GM13977 (cell line): ENCODE results near the gene TAS2R16.

Experiments used
- DNase-seq: peaks from one replicate; pipeline ENCODE4 v3.0.0; 2012; ENCODE audit warnings: low spot score
- in situ Hi-C: fragments of 300-500 bp; cut with MboI; formaldehyde crosslinking; loops from one replicate; pipeline ENCODE4 v1.12.0; 2022; ENCODE audit warnings: low sequenced_read_pairs, low pct_unique_long_range_greater_than_20kb, mixed read lengths, inconsistent platforms; ENCODE audit not compliant: unreplicated experiment
- TF ChIP-seq, protein P1 (sequence below): IDR thresholded peaks from 2 replicates; pipeline ENCODE4 v1.5.1; 2012; ENCODE audit warnings: mild to moderate bottlenecking, control low read depth; ENCODE audit not compliant: insufficient read depth; ENCODE audit errors: extremely low read depth, missing control alignments

Gene TAS2R16

DNA sequence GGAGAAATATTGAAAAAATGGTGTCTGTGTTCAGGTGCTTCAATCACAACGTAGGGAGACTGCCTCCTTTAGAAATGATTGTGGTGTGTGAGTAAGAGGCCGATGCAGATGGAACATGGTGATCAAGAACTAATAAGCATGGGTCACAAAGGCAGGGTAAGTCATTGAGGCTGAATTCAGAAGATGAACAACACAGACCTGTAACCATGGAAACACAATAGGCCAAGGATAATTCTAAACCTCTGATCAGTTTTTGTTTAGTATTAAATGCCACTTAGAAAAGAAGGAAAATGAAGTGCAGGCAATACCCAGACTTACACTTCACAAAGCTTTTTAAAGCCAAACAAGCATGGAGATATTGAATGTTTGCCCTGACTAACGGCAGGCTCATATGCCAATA, 32.8 kb upstream of the TAS2R16 start:
- in situ Hi-C loops, result no loop called here
- TF ChIP-seq, protein P1, sequence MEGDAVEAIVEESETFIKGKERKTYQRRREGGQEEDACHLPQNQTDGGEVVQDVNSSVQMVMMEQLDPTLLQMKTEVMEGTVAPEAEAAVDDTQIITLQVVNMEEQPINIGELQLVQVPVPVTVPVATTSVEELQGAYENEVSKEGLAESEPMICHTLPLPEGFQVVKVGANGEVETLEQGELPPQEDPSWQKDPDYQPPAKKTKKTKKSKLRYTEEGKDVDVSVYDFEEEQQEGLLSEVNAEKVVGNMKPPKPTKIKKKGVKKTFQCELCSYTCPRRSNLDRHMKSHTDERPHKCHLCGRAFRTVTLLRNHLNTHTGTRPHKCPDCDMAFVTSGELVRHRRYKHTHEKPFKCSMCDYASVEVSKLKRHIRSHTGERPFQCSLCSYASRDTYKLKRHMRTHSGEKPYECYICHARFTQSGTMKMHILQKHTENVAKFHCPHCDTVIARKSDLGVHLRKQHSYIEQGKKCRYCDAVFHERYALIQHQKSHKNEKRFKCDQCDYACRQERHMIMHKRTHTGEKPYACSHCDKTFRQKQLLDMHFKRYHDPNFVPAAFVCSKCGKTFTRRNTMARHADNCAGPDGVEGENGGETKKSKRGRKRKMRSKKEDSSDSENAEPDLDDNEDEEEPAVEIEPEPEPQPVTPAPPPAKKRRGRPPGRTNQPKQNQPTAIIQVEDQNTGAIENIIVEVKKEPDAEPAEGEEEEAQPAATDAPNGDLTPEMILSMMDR, result no peak
- DNase-seq, result no peak

DNA sequence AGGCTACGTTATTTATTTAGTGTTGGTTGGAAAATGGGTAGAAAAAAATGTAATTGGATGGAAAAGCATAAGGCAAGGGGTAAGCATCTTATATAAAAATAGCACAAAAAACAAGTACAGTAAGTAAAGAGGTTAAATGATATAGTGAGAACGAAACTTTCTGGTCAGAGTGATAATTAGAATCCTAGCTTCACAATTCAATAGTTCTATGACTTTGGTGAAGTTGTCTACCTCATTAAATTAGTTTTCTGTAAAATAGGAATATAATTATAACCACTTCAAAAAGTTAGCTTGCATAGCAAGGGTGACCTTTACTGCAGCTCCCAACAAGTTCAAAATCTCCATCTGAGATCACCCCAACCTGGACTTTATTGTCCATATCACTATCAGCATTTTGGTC, 30.8 kb upstream of the TAS2R16 start:
- no peak for DNase-seq
- in situ Hi-C loops, result no loop called here
- TF ChIP-seq, protein P1, result no peak

DNA sequence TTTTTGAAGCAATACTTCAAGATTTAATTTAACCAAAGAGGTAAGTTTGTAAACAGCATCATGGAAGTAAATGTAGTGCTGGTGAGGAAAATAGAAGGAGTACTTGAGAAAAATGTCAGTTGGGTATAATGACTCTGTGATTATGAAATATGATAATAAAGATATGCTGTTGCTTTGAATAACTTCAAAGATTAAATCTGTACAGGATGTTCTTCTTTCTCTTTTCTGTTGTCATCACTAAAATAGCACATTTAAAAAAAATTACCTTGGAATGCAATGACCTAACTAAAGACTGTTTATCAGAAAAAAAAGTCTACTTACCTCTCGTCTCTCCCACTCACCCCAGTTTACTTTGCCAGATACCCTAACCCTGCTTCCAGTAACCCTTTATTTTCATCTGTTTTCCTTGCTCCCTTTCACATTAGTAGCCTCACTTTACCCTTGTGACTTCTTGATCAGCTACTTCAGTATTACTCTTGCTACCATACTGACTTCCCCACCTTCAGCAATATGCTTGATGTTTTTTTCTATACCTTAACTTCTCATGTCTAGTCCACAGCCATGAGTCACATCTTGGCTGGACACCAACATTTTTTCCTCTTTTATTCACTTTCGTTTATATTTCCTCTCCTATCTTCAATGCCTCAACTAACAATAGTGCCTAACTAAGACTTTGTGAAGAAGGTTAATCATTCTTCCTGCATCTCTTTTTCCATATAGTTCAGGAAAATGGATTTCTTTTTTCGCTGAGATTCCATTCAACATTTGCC, 29.7 kb upstream of the TAS2R16 start:
- TF ChIP-seq, protein P1, result no peak
- in situ Hi-C loops, result no loop called here
- no peak for DNase-seq

DNA sequence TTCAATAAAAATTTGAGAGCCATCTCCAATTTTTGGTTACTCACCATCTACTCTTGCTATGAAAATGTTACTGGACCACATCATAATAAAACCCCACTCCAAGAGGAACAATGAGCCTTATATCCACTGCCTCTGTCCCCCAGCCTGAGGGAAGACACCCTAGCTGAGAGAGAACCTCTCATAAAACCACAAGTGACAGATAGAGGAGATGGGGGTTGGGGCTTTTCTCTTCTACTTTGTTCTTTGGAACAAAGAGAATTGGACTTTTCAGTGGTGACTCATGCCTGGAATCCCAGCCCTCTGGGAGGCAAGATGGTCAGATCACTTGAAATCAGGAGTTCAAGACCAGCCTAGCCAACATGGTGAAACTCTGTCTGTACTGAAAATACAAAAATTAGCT, 27.6 kb upstream of the TAS2R16 start:
- in situ Hi-C loops, result no loop called here
- TF ChIP-seq, protein P1, result no peak
- no peak for DNase-seq

DNA sequence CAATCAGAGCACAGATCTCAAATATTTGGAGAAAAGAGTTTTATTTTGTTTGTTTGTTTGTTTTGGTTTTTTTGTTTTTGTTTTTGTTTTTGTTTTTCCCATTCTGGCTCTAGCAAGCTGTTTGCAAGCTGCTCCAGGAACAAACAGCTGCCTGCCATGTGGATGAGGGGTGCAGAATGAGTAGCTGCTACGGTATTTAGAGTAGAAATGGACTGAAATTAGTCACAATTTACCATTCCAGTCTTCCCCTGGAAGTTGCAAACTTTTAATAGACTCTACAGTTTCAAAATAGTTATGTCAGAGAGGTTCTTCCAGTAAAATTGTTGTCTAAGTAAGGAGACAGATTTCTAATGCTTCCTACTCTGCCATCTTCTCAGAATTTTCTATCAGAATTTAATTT, 27.1 kb upstream of the TAS2R16 start:
- no peak for DNase-seq
- in situ Hi-C loops, result no loop called here
- TF ChIP-seq, protein P1, result no peak

DNA sequence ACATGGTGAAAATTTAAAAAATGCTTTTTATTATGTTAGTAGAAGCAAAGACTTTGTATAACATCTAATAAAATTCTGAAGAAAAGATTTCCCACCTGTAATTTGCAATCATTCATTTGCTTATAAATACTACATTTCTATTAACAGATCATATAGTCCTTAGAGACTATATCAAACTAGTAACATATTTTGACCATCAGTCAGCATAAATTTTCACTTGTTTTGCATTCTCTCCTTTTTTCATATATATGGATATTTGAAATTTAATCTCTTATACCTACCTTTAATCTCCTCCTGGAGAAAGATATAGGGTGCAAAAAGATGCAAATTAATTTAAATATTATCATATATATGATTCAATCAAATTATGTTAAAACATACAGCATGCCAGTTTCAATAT, 16.9 kb upstream of the TAS2R16 start:
- no peak for DNase-seq
- TF ChIP-seq, protein P1, result no peak
- in situ Hi-C loops, result no loop called here
